ENCODE data around the gene LRP5. TPM values are rescaled to one million over a fixed set of nuclear protein-coding genes. Genes with fewer than 3 reads are reported as not detected.

The LRP5 gene
- total and polyA plus RNA-seq, 9 of the 15 experiments (the other 6 are each of a cell fraction or from before 2014, with no cell fraction given), result 0.48 to 44.2 (median 13.5) TPM

DNA sequence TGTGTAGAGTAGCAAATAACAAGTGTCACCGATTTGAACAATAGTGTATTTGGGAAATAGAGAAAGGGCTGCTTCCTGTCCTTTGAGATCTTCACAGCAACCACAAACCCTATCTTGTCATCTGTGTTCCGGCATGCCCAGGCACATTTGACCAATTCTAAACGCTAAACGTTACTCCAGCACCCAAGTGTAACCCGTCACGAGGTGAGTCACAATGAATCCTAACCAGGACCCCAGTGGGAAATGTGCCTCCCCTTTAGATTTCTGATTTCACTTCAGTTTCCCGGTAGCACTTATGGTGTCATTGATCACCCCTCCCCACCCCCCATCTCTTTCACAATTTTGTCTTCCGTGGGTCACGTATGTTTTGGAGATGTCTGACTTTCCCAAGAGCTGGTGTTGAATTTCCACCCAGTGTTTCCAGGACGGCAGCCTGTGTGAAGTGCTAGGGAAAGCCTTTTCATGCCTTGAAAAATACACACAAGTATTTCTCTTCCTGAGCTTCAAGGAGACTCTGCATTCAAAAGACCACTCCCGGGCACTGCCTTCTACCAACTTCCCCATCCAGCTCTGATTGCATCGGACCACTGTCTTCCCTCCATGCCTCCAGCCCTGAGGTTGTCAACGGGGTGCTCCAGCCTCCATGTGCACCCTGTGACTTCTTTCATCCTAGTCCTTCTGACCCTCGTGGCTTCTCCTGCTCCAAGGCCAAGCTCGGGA, 30.1 kb upstream of the LRP5 start (continued):
- TF ChIP-seq, protein P1, sequence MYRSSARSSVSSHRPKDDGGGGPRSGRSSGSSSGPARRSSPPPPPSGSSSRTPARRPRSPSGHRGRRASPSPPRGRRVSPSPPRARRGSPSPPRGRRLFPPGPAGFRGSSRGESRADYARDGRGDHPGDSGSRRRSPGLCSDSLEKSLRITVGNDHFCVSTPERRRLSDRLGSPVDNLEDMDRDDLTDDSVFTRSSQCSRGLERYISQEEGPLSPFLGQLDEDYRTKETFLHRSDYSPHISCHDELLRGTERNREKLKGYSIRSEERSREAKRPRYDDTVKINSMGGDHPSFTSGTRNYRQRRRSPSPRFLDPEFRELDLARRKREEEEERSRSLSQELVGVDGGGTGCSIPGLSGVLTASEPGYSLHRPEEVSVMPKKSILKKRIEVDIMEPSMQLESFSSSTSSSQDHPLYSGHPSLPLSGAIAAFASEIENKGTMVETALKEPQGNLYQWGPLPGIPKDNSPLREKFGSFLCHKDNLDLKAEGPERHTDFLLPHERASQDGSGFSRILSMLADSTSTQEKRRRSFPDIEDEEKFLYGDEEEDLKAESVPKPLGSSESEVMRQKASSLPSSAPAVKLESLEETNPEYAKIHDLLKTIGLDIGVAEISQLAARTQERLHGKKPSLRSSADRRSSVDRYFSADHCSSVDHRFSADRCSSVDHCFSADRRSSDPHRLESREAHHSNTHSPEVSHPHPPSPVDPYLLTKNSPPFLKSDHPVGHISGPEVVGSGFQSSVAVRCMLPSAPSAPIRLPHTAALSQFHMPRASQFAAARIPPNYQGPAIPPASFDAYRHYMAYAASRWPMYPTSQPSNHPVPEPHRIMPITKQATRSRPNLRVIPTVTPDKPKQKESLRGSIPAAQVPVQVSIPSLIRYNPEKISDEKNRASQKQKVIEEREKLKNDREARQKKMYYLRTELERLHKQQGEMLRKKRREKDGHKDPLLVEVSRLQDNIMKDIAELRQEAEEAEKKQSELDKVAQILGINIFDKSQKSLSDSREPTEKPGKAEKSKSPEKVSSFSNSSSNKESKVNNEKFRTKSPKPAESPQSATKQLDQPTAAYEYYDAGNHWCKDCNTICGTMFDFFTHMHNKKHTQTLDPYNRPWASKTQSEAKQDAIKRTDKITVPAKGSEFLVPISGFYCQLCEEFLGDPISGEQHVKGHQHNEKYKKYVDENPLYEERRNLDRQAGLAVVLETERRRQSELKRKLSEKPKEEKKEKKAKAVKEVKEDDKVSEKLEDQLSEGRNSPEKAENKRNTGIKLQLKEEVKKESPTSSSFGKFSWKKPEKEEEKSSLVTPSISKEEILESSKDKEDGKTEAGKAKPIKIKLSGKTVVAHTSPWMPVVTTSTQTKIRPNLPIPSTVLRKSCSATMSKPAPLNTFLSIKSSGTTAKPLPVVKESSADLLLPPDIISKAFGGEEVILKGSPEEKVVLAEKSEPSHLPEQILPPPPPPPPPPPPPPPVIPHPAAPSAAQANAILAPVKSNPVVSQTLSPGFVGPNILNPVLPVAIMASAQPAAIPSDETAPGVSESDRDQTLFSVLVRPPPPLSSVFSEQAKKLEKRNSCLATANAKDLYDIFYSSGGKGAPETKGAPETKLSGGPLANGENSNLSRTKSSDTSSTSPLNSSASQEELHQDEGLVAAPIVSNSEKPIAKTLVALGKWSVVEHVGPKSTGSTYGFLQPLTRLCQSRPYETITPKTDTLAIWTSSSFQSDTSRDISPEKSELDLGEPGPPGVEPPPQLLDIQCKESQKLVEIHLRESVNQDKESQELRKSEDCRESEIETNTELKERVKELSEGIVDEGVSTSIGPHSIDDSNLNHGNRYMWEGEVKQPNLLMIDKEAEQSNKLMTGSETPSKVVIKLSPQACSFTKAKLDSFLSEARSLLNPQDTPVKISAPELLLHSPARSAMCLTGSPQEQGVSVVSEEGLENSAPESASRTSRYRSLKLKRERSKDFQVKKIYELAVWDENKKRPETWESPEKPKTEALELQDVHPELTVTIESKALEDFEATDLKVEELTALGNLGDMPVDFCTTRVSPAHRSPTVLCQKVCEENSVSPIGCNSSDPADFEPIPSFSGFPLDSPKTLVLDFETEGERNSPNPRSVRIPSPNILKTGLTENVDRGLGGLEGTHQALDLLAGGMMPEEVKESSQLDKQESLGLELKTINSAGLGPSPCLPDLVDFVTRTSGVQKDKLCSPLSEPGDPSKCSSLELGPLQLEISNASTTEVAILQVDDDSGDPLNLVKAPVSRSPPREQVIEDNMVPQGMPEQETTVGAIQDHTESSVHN (IDR thresholded peaks at IDR 0.05; ENCODE audit: borderline replicate concordance in 1 of 2, low read depth in 1 of 2), result no peak
- TF ChIP-seq HNRNPLL (IDR thresholded peaks at IDR 0.05; ENCODE audit: low read depth, low read length, poor library complexity, severe bottlenecking) (no peak), GTF2E2 (tag; IDR thresholded peaks at IDR 0.05) (peak; percentile 3), RBM25 (IDR thresholded peaks at IDR 0.05; ENCODE audit: low read depth, low read length, severe bottlenecking) (no peak), PML (IDR thresholded peaks at IDR 0.05; ENCODE audit: low read length) (no peak), NFATC3 (IDR thresholded peaks at IDR 0.05) (no peak), NFE2 (IDR thresholded peaks at IDR 0.05; ENCODE audit: low read depth) (no peak), CEBPG (CRISPR knock-in tag; IDR thresholded peaks at IDR 0.05) (no peak), CEBPG (tag; conservative IDR thresholded peaks at IDR 0.05 in 1 of 2, IDR thresholded peaks at IDR 0.05 in 1 of 2) (peak; percentile 52 to 74; a peak in 3 of 4 replicates), ESRRA (IDR thresholded peaks at IDR 0.05; ENCODE audit: borderline replicate concordance, low read depth) (0 out of 2 replicates have a peak, but pooled peaks have one; percentile 26), NFIC (IDR thresholded peaks at IDR 0.05) (no peak), CTBP1 (IDR thresholded peaks at IDR 0.05; ENCODE audit: borderline replicate concordance) (peak; percentile 78), C11orf30 (IDR thresholded peaks at IDR 0.05; ENCODE audit: low read depth) (no peak), BRF1 (IDR thresholded peaks at IDR 0.05; ENCODE audit: borderline replicate concordance, extremely low read depth, insufficient read length) (no peak)
- TF ChIP-seq, protein P2, sequence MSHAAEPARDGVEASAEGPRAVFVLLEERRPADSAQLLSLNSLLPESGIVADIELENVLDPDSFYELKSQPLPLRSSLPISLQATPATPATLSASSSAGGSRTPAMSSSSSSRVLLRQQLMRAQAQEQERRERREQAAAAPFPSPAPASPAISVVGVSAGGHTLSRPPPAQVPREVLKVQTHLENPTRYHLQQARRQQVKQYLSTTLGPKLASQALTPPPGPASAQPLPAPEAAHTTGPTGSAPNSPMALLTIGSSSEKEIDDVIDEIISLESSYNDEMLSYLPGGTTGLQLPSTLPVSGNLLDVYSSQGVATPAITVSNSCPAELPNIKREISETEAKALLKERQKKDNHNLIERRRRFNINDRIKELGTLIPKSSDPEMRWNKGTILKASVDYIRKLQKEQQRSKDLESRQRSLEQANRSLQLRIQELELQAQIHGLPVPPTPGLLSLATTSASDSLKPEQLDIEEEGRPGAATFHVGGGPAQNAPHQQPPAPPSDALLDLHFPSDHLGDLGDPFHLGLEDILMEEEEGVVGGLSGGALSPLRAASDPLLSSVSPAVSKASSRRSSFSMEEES (CRISPR knock-in tag; IDR thresholded peaks at IDR 0.05), result no peak
- TF ChIP-seq, protein P3, sequence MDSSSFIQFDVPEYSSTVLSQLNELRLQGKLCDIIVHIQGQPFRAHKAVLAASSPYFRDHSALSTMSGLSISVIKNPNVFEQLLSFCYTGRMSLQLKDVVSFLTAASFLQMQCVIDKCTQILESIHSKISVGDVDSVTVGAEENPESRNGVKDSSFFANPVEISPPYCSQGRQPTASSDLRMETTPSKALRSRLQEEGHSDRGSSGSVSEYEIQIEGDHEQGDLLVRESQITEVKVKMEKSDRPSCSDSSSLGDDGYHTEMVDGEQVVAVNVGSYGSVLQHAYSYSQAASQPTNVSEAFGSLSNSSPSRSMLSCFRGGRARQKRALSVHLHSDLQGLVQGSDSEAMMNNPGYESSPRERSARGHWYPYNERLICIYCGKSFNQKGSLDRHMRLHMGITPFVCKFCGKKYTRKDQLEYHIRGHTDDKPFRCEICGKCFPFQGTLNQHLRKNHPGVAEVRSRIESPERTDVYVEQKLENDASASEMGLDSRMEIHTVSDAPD (CRISPR knock-in tag; IDR thresholded peaks at IDR 0.05), result no peak

Measured in K562 (cell line).